Measurements from ENCODE around the gene FHOD1. TPM values are rescaled to one million over a fixed set of nuclear protein-coding genes. Genes with fewer than 3 reads are reported as not detected.

FHOD1 gene
- total and polyA plus RNA-seq, 2 of the 13 experiments (the other 11 are each of a cell fraction or from before 2014, with no cell fraction given) = 20.0 to 20.8 TPM

DNA sequence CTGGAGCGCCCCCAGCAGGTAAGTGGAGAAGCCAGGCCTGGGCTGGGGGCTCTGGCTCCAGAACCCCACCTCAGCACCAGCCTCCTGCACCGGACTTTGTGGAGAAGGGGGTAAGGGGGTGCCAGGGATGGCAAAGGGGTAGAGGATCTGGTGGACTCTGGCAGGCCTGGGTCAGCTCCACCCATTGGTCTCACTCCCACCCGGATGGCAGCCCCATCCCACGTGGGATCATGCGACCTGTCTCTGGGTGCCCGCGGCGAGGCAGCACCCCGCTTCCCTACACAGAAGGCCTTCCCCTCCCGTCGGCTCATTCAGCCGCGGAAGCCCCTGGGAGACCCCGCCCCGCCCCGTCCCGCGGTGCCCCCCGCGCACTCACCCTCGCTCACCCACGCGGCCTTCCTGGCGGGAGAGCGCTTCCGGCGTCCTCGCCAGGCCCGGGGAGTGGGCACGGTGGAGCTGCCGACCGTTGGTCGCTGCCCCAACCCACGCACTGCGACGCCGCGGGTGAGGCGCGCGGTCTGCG is 31.6 kb upstream of the FHOD1 start (continued):
- TF ChIP-seq, protein P1, sequence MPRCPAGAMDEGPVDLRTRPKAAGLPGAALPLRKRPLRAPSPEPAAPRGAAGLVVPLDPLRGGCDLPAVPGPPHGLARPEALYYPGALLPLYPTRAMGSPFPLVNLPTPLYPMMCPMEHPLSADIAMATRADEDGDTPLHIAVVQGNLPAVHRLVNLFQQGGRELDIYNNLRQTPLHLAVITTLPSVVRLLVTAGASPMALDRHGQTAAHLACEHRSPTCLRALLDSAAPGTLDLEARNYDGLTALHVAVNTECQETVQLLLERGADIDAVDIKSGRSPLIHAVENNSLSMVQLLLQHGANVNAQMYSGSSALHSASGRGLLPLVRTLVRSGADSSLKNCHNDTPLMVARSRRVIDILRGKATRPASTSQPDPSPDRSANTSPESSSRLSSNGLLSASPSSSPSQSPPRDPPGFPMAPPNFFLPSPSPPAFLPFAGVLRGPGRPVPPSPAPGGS (CRISPR knock-in tag; IDR thresholded peaks at IDR 0.05) = no peak
- TF ChIP-seq, protein P2, sequence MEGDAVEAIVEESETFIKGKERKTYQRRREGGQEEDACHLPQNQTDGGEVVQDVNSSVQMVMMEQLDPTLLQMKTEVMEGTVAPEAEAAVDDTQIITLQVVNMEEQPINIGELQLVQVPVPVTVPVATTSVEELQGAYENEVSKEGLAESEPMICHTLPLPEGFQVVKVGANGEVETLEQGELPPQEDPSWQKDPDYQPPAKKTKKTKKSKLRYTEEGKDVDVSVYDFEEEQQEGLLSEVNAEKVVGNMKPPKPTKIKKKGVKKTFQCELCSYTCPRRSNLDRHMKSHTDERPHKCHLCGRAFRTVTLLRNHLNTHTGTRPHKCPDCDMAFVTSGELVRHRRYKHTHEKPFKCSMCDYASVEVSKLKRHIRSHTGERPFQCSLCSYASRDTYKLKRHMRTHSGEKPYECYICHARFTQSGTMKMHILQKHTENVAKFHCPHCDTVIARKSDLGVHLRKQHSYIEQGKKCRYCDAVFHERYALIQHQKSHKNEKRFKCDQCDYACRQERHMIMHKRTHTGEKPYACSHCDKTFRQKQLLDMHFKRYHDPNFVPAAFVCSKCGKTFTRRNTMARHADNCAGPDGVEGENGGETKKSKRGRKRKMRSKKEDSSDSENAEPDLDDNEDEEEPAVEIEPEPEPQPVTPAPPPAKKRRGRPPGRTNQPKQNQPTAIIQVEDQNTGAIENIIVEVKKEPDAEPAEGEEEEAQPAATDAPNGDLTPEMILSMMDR (CRISPR knock-in tag; IDR thresholded peaks at IDR 0.05) = peak; percentile 75
- TF ChIP-seq ZNF329 (CRISPR knock-in tag; IDR thresholded peaks at IDR 0.05; ENCODE audit: low read depth) (no peak), ZNF709 (CRISPR knock-in tag; IDR thresholded peaks at IDR 0.05) (peak; percentile 32; the same call in 1 of the 2 replicates), NKX3-1 (CRISPR knock-in tag; IDR thresholded peaks at IDR 0.05) (peak; percentile 85; the same call in 1 of the 2 replicates), SAP130 (CRISPR knock-in tag; IDR thresholded peaks at IDR 0.05; ENCODE audit: low read depth) (peak; percentile 45), ZSCAN29 (CRISPR knock-in tag; conservative IDR thresholded peaks at IDR 0.05) (no peak), GPN1 (CRISPR knock-in tag; IDR thresholded peaks at IDR 0.05; ENCODE audit: borderline replicate concordance) (0 out of 2 replicates have a peak, but pooled peaks have one; percentile 63), ZNF816 (CRISPR knock-in tag; IDR thresholded peaks at IDR 0.05; ENCODE audit: borderline replicate concordance) (peak; percentile 76; the same call in 1 of the 2 replicates), SIN3B (IDR thresholded peaks at IDR 0.05; ENCODE audit: low read length) (no peak), SMAD9 (CRISPR knock-in tag; IDR thresholded peaks at IDR 0.05) (0 out of 2 replicates have a peak, but pooled peaks have one; percentile 47), ZNF841 (CRISPR knock-in tag; IDR thresholded peaks at IDR 0.05; ENCODE audit: borderline replicate concordance) (no peak), MTF1 (CRISPR knock-in tag; IDR thresholded peaks at IDR 0.05) (peak; percentile 84), CBX5 (CRISPR knock-in tag; IDR thresholded peaks at IDR 0.05; ENCODE audit: borderline replicate concordance) (0 out of 2 replicates have a peak, but pooled peaks have one; percentile 35)
- TF ChIP-seq, protein P3, sequence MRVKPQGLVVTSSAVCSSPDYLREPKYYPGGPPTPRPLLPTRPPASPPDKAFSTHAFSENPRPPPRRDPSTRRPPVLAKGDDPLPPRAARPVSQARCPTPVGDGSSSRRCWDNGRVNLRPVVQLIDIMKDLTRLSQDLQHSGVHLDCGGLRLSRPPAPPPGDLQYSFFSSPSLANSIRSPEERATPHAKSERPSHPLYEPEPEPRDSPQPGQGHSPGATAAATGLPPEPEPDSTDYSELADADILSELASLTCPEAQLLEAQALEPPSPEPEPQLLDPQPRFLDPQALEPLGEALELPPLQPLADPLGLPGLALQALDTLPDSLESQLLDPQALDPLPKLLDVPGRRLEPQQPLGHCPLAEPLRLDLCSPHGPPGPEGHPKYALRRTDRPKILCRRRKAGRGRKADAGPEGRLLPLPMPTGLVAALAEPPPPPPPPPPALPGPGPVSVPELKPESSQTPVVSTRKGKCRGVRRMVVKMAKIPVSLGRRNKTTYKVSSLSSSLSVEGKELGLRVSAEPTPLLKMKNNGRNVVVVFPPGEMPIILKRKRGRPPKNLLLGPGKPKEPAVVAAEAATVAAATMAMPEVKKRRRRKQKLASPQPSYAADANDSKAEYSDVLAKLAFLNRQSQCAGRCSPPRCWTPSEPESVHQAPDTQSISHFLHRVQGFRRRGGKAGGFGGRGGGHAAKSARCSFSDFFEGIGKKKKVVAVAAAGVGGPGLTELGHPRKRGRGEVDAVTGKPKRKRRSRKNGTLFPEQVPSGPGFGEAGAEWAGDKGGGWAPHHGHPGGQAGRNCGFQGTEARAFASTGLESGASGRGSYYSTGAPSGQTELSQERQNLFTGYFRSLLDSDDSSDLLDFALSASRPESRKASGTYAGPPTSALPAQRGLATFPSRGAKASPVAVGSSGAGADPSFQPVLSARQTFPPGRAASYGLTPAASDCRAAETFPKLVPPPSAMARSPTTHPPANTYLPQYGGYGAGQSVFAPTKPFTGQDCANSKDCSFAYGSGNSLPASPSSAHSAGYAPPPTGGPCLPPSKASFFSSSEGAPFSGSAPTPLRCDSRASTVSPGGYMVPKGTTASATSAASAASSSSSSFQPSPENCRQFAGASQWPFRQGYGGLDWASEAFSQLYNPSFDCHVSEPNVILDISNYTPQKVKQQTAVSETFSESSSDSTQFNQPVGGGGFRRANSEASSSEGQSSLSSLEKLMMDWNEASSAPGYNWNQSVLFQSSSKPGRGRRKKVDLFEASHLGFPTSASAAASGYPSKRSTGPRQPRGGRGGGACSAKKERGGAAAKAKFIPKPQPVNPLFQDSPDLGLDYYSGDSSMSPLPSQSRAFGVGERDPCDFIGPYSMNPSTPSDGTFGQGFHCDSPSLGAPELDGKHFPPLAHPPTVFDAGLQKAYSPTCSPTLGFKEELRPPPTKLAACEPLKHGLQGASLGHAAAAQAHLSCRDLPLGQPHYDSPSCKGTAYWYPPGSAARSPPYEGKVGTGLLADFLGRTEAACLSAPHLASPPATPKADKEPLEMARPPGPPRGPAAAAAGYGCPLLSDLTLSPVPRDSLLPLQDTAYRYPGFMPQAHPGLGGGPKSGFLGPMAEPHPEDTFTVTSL (CRISPR knock-in tag; IDR thresholded peaks at IDR 0.05; ENCODE audit: borderline replicate concordance) = 0 out of 2 replicates have a peak, but pooled peaks have one; percentile 44
- TF ChIP-seq, protein P4, sequence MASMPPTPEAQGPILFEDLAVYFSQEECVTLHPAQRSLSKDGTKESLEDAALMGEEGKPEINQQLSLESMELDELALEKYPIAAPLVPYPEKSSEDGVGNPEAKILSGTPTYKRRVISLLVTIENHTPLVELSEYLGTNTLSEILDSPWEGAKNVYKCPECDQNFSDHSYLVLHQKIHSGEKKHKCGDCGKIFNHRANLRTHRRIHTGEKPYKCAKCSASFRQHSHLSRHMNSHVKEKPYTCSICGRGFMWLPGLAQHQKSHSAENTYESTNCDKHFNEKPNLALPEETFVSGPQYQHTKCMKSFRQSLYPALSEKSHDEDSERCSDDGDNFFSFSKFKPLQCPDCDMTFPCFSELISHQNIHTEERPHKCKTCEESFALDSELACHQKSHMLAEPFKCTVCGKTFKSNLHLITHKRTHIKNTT (CRISPR knock-in tag; IDR thresholded peaks at IDR 0.05) = no peak
- TF ChIP-seq, protein P5, sequence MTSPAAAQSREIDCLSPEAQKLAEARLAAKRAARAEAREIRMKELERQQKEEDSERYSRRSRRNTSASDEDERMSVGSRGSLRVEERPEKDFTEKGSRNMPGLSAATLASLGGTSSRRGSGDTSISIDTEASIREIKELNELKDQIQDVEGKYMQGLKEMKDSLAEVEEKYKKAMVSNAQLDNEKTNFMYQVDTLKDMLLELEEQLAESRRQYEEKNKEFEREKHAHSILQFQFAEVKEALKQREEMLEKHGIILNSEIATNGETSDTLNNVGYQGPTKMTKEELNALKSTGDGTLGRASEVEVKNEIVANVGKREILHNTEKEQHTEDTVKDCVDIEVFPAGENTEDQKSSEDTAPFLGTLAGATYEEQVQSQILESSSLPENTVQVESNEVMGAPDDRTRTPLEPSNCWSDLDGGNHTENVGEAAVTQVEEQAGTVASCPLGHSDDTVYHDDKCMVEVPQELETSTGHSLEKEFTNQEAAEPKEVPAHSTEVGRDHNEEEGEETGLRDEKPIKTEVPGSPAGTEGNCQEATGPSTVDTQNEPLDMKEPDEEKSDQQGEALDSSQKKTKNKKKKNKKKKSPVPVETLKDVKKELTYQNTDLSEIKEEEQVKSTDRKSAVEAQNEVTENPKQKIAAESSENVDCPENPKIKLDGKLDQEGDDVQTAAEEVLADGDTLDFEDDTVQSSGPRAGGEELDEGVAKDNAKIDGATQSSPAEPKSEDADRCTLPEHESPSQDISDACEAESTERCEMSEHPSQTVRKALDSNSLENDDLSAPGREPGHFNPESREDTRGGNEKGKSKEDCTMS (CRISPR knock-in tag; conservative IDR thresholded peaks at IDR 0.05) = no peak
